Ovary (tissue), 9 donors: ENCODE measurements around the gene NAP1L1. TPM values are rescaled to one million over a fixed set of nuclear protein-coding genes. Genes with fewer than 3 reads are reported as not detected.

Experiments
- DNase-seq, 5 donors: peaks; one replicate each; pipeline ENCODE4 v3.0.0-alpha.2; 2019 to 2020
- H3K27ac ChIP-seq, 2 donors: fragments of 200-600 bp; one replicate each; pipeline versions ENCODE4 v1.5.1 to v1.8.0; 2019 to 2022
- H3K27me3 ChIP-seq: fragments of 200-600 bp; one replicate; pipeline ENCODE4 v1.8.0; 2022
- H3K36me3 ChIP-seq: fragments of 200-600 bp; sonication (generic); one replicate; pipeline ENCODE4 v1.5.1; 2019
- H3K4me1 ChIP-seq: one replicate; pipeline ENCODE4 v1.8.1; 2013; ENCODE audit warnings: mild to moderate bottlenecking, moderate library complexity; ENCODE audit not compliant: insufficient read depth
- H3K4me3 ChIP-seq: fragments of 200-600 bp; sonication (generic); one replicate; pipeline ENCODE4 v1.5.1; 2017
- H3K9me3 ChIP-seq, 2 donors: fragments of 200-600 bp in 1 of 2; sonication (generic) in 1 of 2; one replicate each; pipeline versions ENCODE4 v1.5.1 to v1.8.1; 2013 to 2019; ENCODE audit warnings: mild to moderate bottlenecking in 1 of 2, moderate library complexity in 1 of 2
- EP300 ChIP-seq: sonication (generic); formaldehyde crosslinking; IDR thresholded peaks from one replicate; pipeline ENCODE4 v1.6.1; 2017; ENCODE audit warnings: antibody characterized with exemption
- POLR2A ChIP-seq: fragments of 450-650 bp; IDR thresholded peaks from one replicate; pipeline ENCODE4 v1.6.1; 2017; ENCODE audit warnings: antibody characterized with exemption, mild to moderate bottlenecking, moderate library complexity
- WGBS, 3 donors: extraction: QIAGEN DNeasy Blood & Tissue Kit in 1 of 3; methylation state at CpG; one replicate each; pipeline versions ENCODE4 v1.1.5 to v1.1.7; 2013 to 2017; 5-methylcytosine and 5-hydroxymethylcytosine counted together
- intact Hi-C, 4 donors: fragments of 100-400 bp; cut with DNase I; formaldehyde crosslinking; loops; one replicate each; pipeline versions ENCODE4 v1.11.0 to v1.15.1; 2022 to 2023
- polyA plus RNA-seq, 2 donors: library from polyadenylated mRNA; stranded (reverse); fragments of 200-250 nt in 1 of 2; fragments of 350-450 nt in 1 of 2; fragmentation: Illumina TruSeq in 1 of 2; extraction: RNeasy Lipid Tissue Mini Kit (QIAGEN cat#74804) in 1 of 2; gene quantifications; one replicate each; pipeline ENCODE4 v1.2.3, GENCODE V29; 2013 to 2014
- total RNA-seq, 7 donors: library from RNA; depleted of rRNA in 2 of 7; stranded (reverse); fragments of >200 nt in 2 of 7; fragmentation: NEBNext Ultra II Directional in 3 of 7; extraction: Animal tissue kit (Norgen Biotek cat#: 25700) in 3 of 7; gene quantifications; one replicate each; pipeline versions ENCODE4 v1.1.0 to v1.2.4, GENCODE V29; 2016 to 2023
- TF ChIP-seq, protein P1 (sequence below), 3 donors: fragments of 450-650 bp in 2 of 3; fragments of 200-600 bp in 1 of 3; IDR thresholded peaks; one replicate each; pipeline versions ENCODE4 v1.5.1 to v1.8.0; 2016 to 2022; ENCODE audit warnings: antibody characterized with exemption in 3 of 3, mild to moderate bottlenecking in 1 of 3
- donor health status: DM: no; HTN: no; CAD: no; lungs with moderate emphysema.
- donor health status: DM: no; HTN: no; CAD: no.
- donor health status: Bipolar disorder and iron deficiency.
- donor health status: DM: yes; HTN: yes; CAD: no.
- donor health status: DM: no; HTN: no; CAD: no.
- donor health status: DM: yes; HTN: yes; CAD: no.

Gene NAP1L1
- total and polyA plus RNA-seq, 9 donors: 500 to 1,115 (median 750) TPM

- no peak for DNase-seq
- intact Hi-C loops: no loop called here
- Histone ChIP-seq H3K36me3 (no peaks in the 10 kb centered on the region), H3K4me1 (peaks cover 7% of the 10 kb centered on the region), H3K27ac (no peak overlapping the region), H3K4me3 (no peak overlapping the region), H3K27me3 (no peaks in the 10 kb centered on the region), H3K9me3 (no peaks in the 10 kb centered on the region)
- TF ChIP-seq POLR2A (no peak), EP300 (no peak)
- TF ChIP-seq, protein P1, sequence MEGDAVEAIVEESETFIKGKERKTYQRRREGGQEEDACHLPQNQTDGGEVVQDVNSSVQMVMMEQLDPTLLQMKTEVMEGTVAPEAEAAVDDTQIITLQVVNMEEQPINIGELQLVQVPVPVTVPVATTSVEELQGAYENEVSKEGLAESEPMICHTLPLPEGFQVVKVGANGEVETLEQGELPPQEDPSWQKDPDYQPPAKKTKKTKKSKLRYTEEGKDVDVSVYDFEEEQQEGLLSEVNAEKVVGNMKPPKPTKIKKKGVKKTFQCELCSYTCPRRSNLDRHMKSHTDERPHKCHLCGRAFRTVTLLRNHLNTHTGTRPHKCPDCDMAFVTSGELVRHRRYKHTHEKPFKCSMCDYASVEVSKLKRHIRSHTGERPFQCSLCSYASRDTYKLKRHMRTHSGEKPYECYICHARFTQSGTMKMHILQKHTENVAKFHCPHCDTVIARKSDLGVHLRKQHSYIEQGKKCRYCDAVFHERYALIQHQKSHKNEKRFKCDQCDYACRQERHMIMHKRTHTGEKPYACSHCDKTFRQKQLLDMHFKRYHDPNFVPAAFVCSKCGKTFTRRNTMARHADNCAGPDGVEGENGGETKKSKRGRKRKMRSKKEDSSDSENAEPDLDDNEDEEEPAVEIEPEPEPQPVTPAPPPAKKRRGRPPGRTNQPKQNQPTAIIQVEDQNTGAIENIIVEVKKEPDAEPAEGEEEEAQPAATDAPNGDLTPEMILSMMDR (IDR thresholded peaks at IDR 0.05): no peak
Observed at GRCh38 chr12:76069339-76069738, 15.1 kb downstream of the NAP1L1 start.

- no peaks in the 10 kb centered on the region for H3K9me3 ChIP-seq
- TF ChIP-seq POLR2A (no peak), EP300 (no peak)
- TF ChIP-seq, protein P1 (IDR thresholded peaks at IDR 0.05): no peak
- no peak overlapping the region for H3K27ac ChIP-seq
- DNase-seq: no peak
- no peaks in the 10 kb centered on the region for H3K36me3 ChIP-seq
- 97 to 98% (median 98%) methylated on average over 3 of the region's 3 CpGs for WGBS, 3 donors
- no peak overlapping the region for H3K4me3 ChIP-seq
- H3K27me3 ChIP-seq: no peaks in the 10 kb centered on the region
- intact Hi-C loops: no loop called here
- peaks cover 2% of the 10 kb centered on the region for H3K4me1 ChIP-seq
Observed at GRCh38 chr12:76065917-76066316, 18.6 kb downstream of the NAP1L1 start.

DNA sequence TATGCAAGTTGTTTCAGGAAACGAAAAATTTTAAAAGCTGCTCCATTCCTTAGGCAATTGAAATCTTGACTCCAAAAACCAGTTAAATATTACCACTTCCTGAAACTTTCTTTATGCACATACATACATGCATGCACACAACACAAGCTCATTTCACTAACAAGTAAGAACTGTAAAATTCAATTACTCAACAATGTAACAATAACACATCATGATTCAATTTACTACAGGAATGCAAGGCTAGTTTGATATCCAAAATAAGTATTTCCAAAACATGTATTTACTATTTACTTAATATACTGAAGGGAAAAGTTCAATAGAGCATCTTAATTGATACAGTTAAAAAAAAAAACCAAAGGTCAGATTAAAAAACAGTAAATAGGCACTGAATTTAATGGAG is 19.6 kb downstream of the NAP1L1 start:
- intact Hi-C loops: no loop called here
- WGBS, 3 donors: 93 to 100% (median 98%) methylated on average over 1 of the region's 1 CpG
- no peak overlapping the region for H3K4me3 ChIP-seq
- no peak for DNase-seq
- no peaks in the 10 kb centered on the region for H3K9me3 ChIP-seq
- no peak for TF ChIP-seq EP300
- TF ChIP-seq POLR2A: no peak
- TF ChIP-seq, protein P1 (IDR thresholded peaks at IDR 0.05): no peak
- H3K36me3 ChIP-seq: no peaks in the 10 kb centered on the region
- H3K4me1 ChIP-seq: no peaks in the 10 kb centered on the region
- no peak overlapping the region for H3K27ac ChIP-seq
- no peaks in the 10 kb centered on the region for H3K27me3 ChIP-seq

DNA sequence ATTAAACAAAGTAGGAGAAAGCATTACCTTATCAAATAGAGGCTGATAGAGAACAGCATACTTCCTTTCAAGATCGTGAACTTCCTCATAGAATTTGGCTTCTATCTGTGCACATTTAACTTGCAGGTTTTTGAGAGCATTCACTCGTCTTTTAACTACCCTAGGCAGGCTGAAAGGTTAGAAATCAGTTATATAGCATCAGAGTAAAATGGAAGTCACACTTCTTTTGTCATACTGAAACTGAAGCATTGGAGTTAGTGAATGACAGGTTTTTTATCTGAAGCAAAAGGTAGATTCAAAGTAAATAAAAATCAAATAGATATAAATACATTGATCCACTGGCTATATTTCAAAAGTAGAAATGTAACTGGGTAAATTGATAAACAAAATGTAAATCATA is 24.4 kb downstream of the NAP1L1 start:
- Histone ChIP-seq H3K9me3 (no peaks in the 10 kb centered on the region), H3K27ac (no peak overlapping the region), H3K4me3 (no peak overlapping the region), H3K4me1 (peaks cover 11% of the 10 kb centered on the region), H3K36me3 (no peaks in the 10 kb centered on the region), H3K27me3 (no peaks in the 10 kb centered on the region)
- no peak for DNase-seq
- 35 to 47% (median 39%) methylated on average over 2 of the region's 2 CpGs for WGBS, 3 donors
- intact Hi-C loops: no loop called here
- TF ChIP-seq EP300 (no peak), POLR2A (no peak)
- TF ChIP-seq, protein P1 (IDR thresholded peaks at IDR 0.05): no peak

GRCh38 chr12:76057326-76057725 is 27.2 kb downstream of the NAP1L1 start:
- H3K36me3 ChIP-seq: no peaks in the 10 kb centered on the region
- TF ChIP-seq POLR2A: no peak
- TF ChIP-seq EP300: no peak
- TF ChIP-seq, protein P1 (IDR thresholded peaks at IDR 0.05): no peak
- peak; percentile 64 to 75 (median 68) for DNase-seq
- WGBS, 3 donors: 10 to 31% (median 15%) methylated on average over 7 of the region's 7 CpGs
- peak overlapping the region in 1 of 2 donors; percentile 65 for H3K27ac ChIP-seq
- H3K27me3 ChIP-seq: no peaks in the 10 kb centered on the region
- H3K4me3 ChIP-seq: no peak overlapping the region
- peaks cover 11% of the 10 kb centered on the region for H3K4me1 ChIP-seq
- H3K9me3 ChIP-seq: no peaks in the 10 kb centered on the region
- intact Hi-C loops: no loop called here
